ENCODE measurements around the gene CACNA1C. TPM values are rescaled to one million over a fixed set of nuclear protein-coding genes. Genes with fewer than 3 reads are reported as not detected.

Gene CACNA1C
- total RNA-seq, 1 donor from 2014 or later, result 1.6 TPM

DNA sequence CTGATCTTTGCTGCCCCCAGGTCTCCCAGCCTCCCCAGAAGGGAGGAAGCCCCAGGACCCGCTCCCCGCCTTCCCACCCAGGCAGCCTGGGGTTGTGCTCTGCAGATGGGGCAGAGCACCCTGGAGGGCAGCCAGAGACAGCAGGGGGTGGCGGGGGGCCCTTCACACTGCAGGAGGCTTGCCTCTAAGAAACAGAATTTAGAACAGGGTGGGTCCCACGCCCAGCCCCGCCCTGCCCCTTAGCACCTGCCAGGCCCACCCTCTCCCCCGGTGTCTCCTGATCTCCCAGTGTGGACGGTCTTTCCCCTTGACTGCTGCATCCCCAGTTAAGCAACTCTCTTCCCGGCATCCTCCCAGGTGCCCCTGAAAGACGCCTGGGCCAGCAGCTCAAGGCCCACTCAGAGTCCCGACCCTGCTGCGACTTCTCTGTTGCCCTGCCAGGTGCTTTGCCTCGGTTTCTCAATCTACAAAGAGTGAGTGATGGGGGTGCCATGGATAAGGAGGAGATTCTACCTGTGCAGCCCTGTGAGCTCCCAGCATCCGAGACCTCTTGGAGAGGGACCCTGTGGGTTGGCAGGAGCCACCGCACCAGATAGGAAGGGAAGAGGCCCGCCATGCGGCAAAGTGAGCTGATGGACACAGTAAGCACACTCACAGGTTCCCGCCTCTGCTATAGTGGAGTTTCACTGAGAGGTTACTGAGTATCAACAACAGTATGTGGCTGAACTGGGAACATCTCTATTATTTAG is 414.8 kb downstream of the CACNA1C start:
- H3K4me1 Mint-ChIP-seq, result peaks cover 5% of the 10 kb centered on the region
- H3K9me3 Mint-ChIP-seq, result peaks cover 3% of the 10 kb centered on the region
- DNase-seq (ENCODE audit: low read depth, low spot score), result no peak
- H3K4me3 Mint-ChIP-seq, result no peak overlapping the region
- no peaks in the 10 kb centered on the region for H3K36me3 Mint-ChIP-seq (ENCODE audit: low read depth)
- H3K27ac Mint-ChIP-seq (ENCODE audit: unreplicated experiment), result no peak overlapping the region
- TF ChIP-seq, protein P1, sequence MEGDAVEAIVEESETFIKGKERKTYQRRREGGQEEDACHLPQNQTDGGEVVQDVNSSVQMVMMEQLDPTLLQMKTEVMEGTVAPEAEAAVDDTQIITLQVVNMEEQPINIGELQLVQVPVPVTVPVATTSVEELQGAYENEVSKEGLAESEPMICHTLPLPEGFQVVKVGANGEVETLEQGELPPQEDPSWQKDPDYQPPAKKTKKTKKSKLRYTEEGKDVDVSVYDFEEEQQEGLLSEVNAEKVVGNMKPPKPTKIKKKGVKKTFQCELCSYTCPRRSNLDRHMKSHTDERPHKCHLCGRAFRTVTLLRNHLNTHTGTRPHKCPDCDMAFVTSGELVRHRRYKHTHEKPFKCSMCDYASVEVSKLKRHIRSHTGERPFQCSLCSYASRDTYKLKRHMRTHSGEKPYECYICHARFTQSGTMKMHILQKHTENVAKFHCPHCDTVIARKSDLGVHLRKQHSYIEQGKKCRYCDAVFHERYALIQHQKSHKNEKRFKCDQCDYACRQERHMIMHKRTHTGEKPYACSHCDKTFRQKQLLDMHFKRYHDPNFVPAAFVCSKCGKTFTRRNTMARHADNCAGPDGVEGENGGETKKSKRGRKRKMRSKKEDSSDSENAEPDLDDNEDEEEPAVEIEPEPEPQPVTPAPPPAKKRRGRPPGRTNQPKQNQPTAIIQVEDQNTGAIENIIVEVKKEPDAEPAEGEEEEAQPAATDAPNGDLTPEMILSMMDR (conservative IDR thresholded peaks at IDR 0.05), result no peak
- no peaks in the 10 kb centered on the region for H3K27me3 Mint-ChIP-seq (ENCODE audit: low read depth)

GRCh38 chr12:2475984-2476383 is 423.2 kb downstream of the CACNA1C start:
- H3K27ac Mint-ChIP-seq (ENCODE audit: unreplicated experiment), result no peak overlapping the region
- no peak for DNase-seq (ENCODE audit: low read depth, low spot score)
- H3K9me3 Mint-ChIP-seq, result peaks cover 6% of the 10 kb centered on the region
- no peaks in the 10 kb centered on the region for H3K27me3 Mint-ChIP-seq (ENCODE audit: low read depth)
- H3K4me1 Mint-ChIP-seq, result no peaks in the 10 kb centered on the region
- H3K36me3 Mint-ChIP-seq (ENCODE audit: low read depth), result no peaks in the 10 kb centered on the region
- no peak overlapping the region for H3K4me3 Mint-ChIP-seq
- TF ChIP-seq, protein P1 (conservative IDR thresholded peaks at IDR 0.05), result no peak

- Mint-ChIP-seq H3K4me3 (no peak overlapping the region), H3K27ac (ENCODE audit: unreplicated experiment) (no peak overlapping the region), H3K9me3 (peaks cover 4% of the 10 kb centered on the region), H3K27me3 (ENCODE audit: low read depth) (no peaks in the 10 kb centered on the region), H3K36me3 (ENCODE audit: low read depth) (no peaks in the 10 kb centered on the region), H3K4me1 (no peaks in the 10 kb centered on the region)
- no peak for DNase-seq (ENCODE audit: low read depth, low spot score)
- TF ChIP-seq, protein P1 (conservative IDR thresholded peaks at IDR 0.05), result no peak
These were observed 424.4 kb downstream of the CACNA1C start for GRCh38 chr12:2477009-2477766.

GRCh38 chr12:2479851-2480535 is 427.2 kb downstream of the CACNA1C start:
- H3K9me3 Mint-ChIP-seq, result peaks cover 3% of the 10 kb centered on the region
- no peaks in the 10 kb centered on the region for H3K4me1 Mint-ChIP-seq
- no peak overlapping the region for H3K4me3 Mint-ChIP-seq
- DNase-seq (ENCODE audit: low read depth, low spot score), result no peak
- no peak overlapping the region for H3K27ac Mint-ChIP-seq (ENCODE audit: unreplicated experiment)
- no peaks in the 10 kb centered on the region for H3K36me3 Mint-ChIP-seq (ENCODE audit: low read depth)
- TF ChIP-seq, protein P1 (conservative IDR thresholded peaks at IDR 0.05), result no peak
- H3K27me3 Mint-ChIP-seq (ENCODE audit: low read depth), result no peaks in the 10 kb centered on the region

- Mint-ChIP-seq H3K27ac (ENCODE audit: unreplicated experiment) (no peak overlapping the region), H3K9me3 (peaks cover 3% of the 10 kb centered on the region), H3K36me3 (ENCODE audit: low read depth) (no peaks in the 10 kb centered on the region), H3K4me3 (no peak overlapping the region), H3K27me3 (ENCODE audit: low read depth) (no peaks in the 10 kb centered on the region), H3K4me1 (no peaks in the 10 kb centered on the region)
- DNase-seq (ENCODE audit: low read depth, low spot score), result no peak
- TF ChIP-seq, protein P1 (conservative IDR thresholded peaks at IDR 0.05), result no peak
These were observed 428.6 kb downstream of the CACNA1C start for GRCh38 chr12:2481346-2481745.
